ENCODE data around the gene ZSWIM1. TPM values are rescaled to one million over a fixed set of nuclear protein-coding genes. Genes with fewer than 3 reads are reported as not detected.

The ZSWIM1 gene
- total and polyA plus RNA-seq, 2 of the 13 experiments (the other 11 are each of a cell fraction or from before 2014, with no cell fraction given): 9.5 to 11.7 TPM

GRCh38 chr20:45934046-45934585 lies 53.1 kb downstream of the ZSWIM1 start (continued):
- TF ChIP-seq ZNF143 (CRISPR knock-in tag; IDR thresholded peaks at IDR 0.05) (no peak), ZSCAN21 (CRISPR knock-in tag; IDR thresholded peaks at IDR 0.05; ENCODE audit: borderline replicate concordance) (0 out of 2 replicates have a peak, but pooled peaks have one; percentile 53), IRF2 (CRISPR knock-in tag; IDR thresholded peaks at IDR 0.05) (no peak), ZNF547 (CRISPR knock-in tag; IDR thresholded peaks at IDR 0.05) (no peak), RBM39 (IDR thresholded peaks at IDR 0.05; ENCODE audit: low read depth, low read length, poor library complexity, severe bottlenecking) (no peak), NFKB2 (CRISPR knock-in tag; IDR thresholded peaks at IDR 0.05; ENCODE audit: borderline replicate concordance) (no peak), ZNF713 (CRISPR knock-in tag; IDR thresholded peaks at IDR 0.05) (no peak; the same call in 1 of the 2 replicates), ZNF605 (CRISPR knock-in tag; IDR thresholded peaks at IDR 0.05) (no peak; the same call in 1 of the 2 replicates), ZNF264 (CRISPR knock-in tag; IDR thresholded peaks at IDR 0.05) (no peak; the same call in 1 of the 2 replicates), RNF2 (conservative IDR thresholded peaks at IDR 0.05; ENCODE audit: low read depth) (no peak), ZNF383 (CRISPR knock-in tag; IDR thresholded peaks at IDR 0.05; ENCODE audit: borderline replicate concordance) (peak; percentile 100; the same call in 1 of the 2 replicates), HIVEP1 (CRISPR knock-in tag; IDR thresholded peaks at IDR 0.05) (peak; percentile 97; the same call in 1 of the 2 replicates), PRPF4 (IDR thresholded peaks at IDR 0.05; ENCODE audit: low read depth, low read length, poor library complexity, severe bottlenecking) (no peak), CHD2 (IDR thresholded peaks at IDR 0.05; ENCODE audit: low read depth, low read length) (no peak), CAMTA2 (CRISPR knock-in tag; IDR thresholded peaks at IDR 0.05; ENCODE audit: borderline replicate concordance) (no peak; the same call in 1 of the 2 replicates), GMEB1 (CRISPR knock-in tag; IDR thresholded peaks at IDR 0.05; ENCODE audit: borderline replicate concordance) (peak; percentile 90; the same call in 1 of the 2 replicates), ZNF382 (CRISPR knock-in tag; IDR thresholded peaks at IDR 0.05; ENCODE audit: borderline replicate concordance) (no peak), KDM4B (CRISPR knock-in tag; IDR thresholded peaks at IDR 0.05) (no peak), MXI1 (IDR thresholded peaks at IDR 0.05; ENCODE audit: borderline replicate concordance, low read depth, low read length) (no peak), SOX6 (IDR thresholded peaks at IDR 0.05) (no peak), SOX6 (CRISPR knock-in tag; IDR thresholded peaks at IDR 0.05) (peak; percentile 66; the same call in 1 of the 2 replicates), ISL2 (CRISPR knock-in tag; IDR thresholded peaks at IDR 0.05) (no peak), CCDC6 (CRISPR knock-in tag; IDR thresholded peaks at IDR 0.05) (peak; percentile 33; the same call in 1 of the 2 replicates), ZNF891 (CRISPR knock-in tag; IDR thresholded peaks at IDR 0.05) (no peak), ZNF546 (CRISPR knock-in tag; conservative IDR thresholded peaks at IDR 0.05) (no peak)
- TF ChIP-seq, protein P1, sequence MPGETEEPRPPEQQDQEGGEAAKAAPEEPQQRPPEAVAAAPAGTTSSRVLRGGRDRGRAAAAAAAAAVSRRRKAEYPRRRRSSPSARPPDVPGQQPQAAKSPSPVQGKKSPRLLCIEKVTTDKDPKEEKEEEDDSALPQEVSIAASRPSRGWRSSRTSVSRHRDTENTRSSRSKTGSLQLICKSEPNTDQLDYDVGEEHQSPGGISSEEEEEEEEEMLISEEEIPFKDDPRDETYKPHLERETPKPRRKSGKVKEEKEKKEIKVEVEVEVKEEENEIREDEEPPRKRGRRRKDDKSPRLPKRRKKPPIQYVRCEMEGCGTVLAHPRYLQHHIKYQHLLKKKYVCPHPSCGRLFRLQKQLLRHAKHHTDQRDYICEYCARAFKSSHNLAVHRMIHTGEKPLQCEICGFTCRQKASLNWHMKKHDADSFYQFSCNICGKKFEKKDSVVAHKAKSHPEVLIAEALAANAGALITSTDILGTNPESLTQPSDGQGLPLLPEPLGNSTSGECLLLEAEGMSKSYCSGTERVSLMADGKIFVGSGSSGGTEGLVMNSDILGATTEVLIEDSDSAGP (CRISPR knock-in tag; IDR thresholded peaks at IDR 0.05; ENCODE audit: borderline replicate concordance): peak; percentile 94
- TF ChIP-seq, protein P2, sequence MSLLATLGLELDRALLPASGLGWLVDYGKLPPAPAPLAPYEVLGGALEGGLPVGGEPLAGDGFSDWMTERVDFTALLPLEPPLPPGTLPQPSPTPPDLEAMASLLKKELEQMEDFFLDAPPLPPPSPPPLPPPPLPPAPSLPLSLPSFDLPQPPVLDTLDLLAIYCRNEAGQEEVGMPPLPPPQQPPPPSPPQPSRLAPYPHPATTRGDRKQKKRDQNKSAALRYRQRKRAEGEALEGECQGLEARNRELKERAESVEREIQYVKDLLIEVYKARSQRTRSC (CRISPR knock-in tag; IDR thresholded peaks at IDR 0.05; ENCODE audit: low read depth): no peak
- TF ChIP-seq, protein P3, sequence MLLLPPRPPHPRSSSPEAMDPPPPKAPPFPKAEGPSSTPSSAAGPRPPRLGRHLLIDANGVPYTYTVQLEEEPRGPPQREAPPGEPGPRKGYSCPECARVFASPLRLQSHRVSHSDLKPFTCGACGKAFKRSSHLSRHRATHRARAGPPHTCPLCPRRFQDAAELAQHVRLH (CRISPR knock-in tag; IDR thresholded peaks at IDR 0.05; ENCODE audit: borderline replicate concordance, low read depth): no peak; the same call in 1 of the 2 replicates
